HCT116 (cell line): Measurements from ENCODE around the gene HOXB9. TPM values are rescaled to one million over a fixed set of nuclear protein-coding genes. Genes with fewer than 3 reads are reported as not detected.

Experiments used
- ATAC-seq: fragments of 200-7000 bp; cut with Tn5 transposase; 2 replicates; pipeline ENCODE4 v1.9.1; 2020; ENCODE audit warnings: mild to moderate bottlenecking, moderate library complexity
- BruUV-seq: library from RNA; stranded (reverse); fragments of 400-500 nt; replicated peaks from 2 replicates; lab custom pipeline; 2021; lab: Mats Ljungman, UMichigan
- CTCF ChIA-PET: fragments of 300-600 bp; sonication (Branson Sonifier 250); formaldehyde crosslinking; loops from one replicate; lab custom pipeline; 2021; ENCODE audit warnings: antibody characterized with exemption; lab: Charles Lee
- POLR2A ChIA-PET: fragments of 300-600, 350-600 bp; sonication (Branson Sonifier 250); formaldehyde crosslinking; loops from one replicate; lab custom pipeline; 2021; ENCODE audit warnings: antibody characterized with exemption; lab: Charles Lee
- RAD21 ChIA-PET, 2 experiments: fragments of 300-600 bp; sonication (Branson Sonifier 250); formaldehyde crosslinking; loops; one replicate each; lab custom pipeline; 2023; ENCODE audit warnings: low total read pairs in 2 of 2; ENCODE audit not compliant: uncharacterized antibody in 2 of 2, unreplicated experiment in 2 of 2, low non-redundant PET in 1 of 2; lab: Charles Lee
- DNase-seq: peaks from one replicate; pipeline ENCODE4 v3.0.0-alpha.2; 2010; ENCODE audit warnings: low read depth, low spot score
- H2AFZ ChIP-seq: fragments of 200-600 bp; shearing (Covaris generic), sonication (generic); 2 replicates; pipeline ENCODE4 v1.6.1; 2017; ENCODE audit warnings: low read depth, mixed run types, mixed read lengths, antibody characterized with exemption, low read length; ENCODE audit not compliant: poor library complexity, severe bottlenecking
- H3K27ac ChIP-seq: 2 replicates; pipeline ENCODE4 v1.5.1; 2012; ENCODE audit warnings: low read depth, low read length
- H3K27me3 ChIP-seq: fragments of 200-600 bp; sonication (generic); 2 replicates; pipeline ENCODE4 v1.6.1; 2016; ENCODE audit warnings: mixed run types, low read length, mixed read lengths; ENCODE audit not compliant: insufficient read depth
- H3K36me3 ChIP-seq, 2 experiments: fragments of 200-500 bp in 1 of 2; fragments of 200-600 bp in 1 of 2; sonication (Bioruptor generic) in 1 of 2; sonication (generic) in 1 of 2; 2 replicates each; pipeline versions ENCODE4 v1.5.1 to v1.6.1; 2014 to 2016; ENCODE audit warnings: low read length in 2 of 2, inconsistent platforms in 1 of 2, mixed read lengths in 1 of 2, mixed run types in 1 of 2; ENCODE audit not compliant: insufficient read depth in 2 of 2, control insufficient read depth in 1 of 2
- H3K4me1 ChIP-seq, 2 experiments: fragments of 200-600 bp in 1 of 2; sonication (generic) in 1 of 2; 2 replicates each; pipeline versions ENCODE4 v1.5.1 to v1.6.1; 2012 to 2017; ENCODE audit warnings: low read length in 2 of 2, inconsistent platforms in 1 of 2, mild to moderate bottlenecking in 1 of 2, mixed read lengths in 1 of 2, mixed run types in 1 of 2, moderate library complexity in 1 of 2; ENCODE audit not compliant: insufficient read depth in 2 of 2, control insufficient read depth in 1 of 2
- H3K4me2 ChIP-seq: fragments of 200-600 bp; sonication (generic); 2 replicates; pipeline ENCODE4 v1.6.1; 2017; ENCODE audit warnings: mixed run types, low read length, mixed read lengths
- H3K4me3 ChIP-seq, 2 experiments: fragments of 200-600 bp in 1 of 2; sonication (generic) in 1 of 2; replicated peaks in 1 of 2; 2 replicates each; pipeline ENCODE4 v1.5.1; 2011 to 2016; ENCODE audit warnings: low read length in 2 of 2, control low read depth in 1 of 2, low read depth in 1 of 2, mild to moderate bottlenecking in 1 of 2, mixed read lengths in 1 of 2, mixed run types in 1 of 2
- H3K79me2 ChIP-seq: fragments of 200-600 bp; sonication (generic); 2 replicates; pipeline ENCODE4 v1.6.1; 2017; ENCODE audit warnings: mild to moderate bottlenecking, mixed run types, low read length, moderate library complexity, mixed read lengths; ENCODE audit not compliant: insufficient read depth
- H3K9ac ChIP-seq: fragments of 200-600 bp; sonication (generic); 2 replicates; pipeline ENCODE4 v1.6.1; 2016; ENCODE audit warnings: low read length, mixed read lengths
- H3K9me2 ChIP-seq: fragments of 200-600 bp; sonication (generic), shearing (Covaris generic); 2 replicates; pipeline ENCODE4 v1.6.1; 2017; ENCODE audit warnings: mixed run types, mild to moderate bottlenecking, moderate library complexity; ENCODE audit not compliant: insufficient read depth
- H3K9me3 ChIP-seq, 2 experiments: fragments of 200-500 bp in 1 of 2; fragments of 200-600 bp in 1 of 2; sonication (Bioruptor generic) in 1 of 2; sonication (generic) in 1 of 2; 2 replicates each; pipeline ENCODE4 v1.6.1; 2014 to 2017; ENCODE audit warnings: low read length in 2 of 2, mixed read lengths in 2 of 2, inconsistent platforms in 1 of 2, low read depth in 1 of 2, mild to moderate bottlenecking in 1 of 2, mixed run types in 1 of 2, moderate library complexity in 1 of 2; ENCODE audit not compliant: control insufficient read depth in 1 of 2, insufficient read depth in 1 of 2
- H4K20me1 ChIP-seq: fragments of 200-600 bp; sonication (generic), shearing (Covaris generic); 2 replicates; pipeline ENCODE4 v1.6.1; 2017; ENCODE audit warnings: mixed run types, mild to moderate bottlenecking, moderate library complexity; ENCODE audit not compliant: insufficient read depth
- CBX3 ChIP-seq: IDR thresholded peaks from 2 replicates; pipeline ENCODE4 v1.6.1; 2012; ENCODE audit warnings: low read depth
- EGR1 ChIP-seq: IDR thresholded peaks from 2 replicates; pipeline ENCODE4 v1.6.1; 2012; ENCODE audit warnings: low read depth
- ELF1 ChIP-seq: IDR thresholded peaks from 2 replicates; pipeline ENCODE4 v1.6.1; 2012; ENCODE audit warnings: low read depth, borderline replicate concordance
- EZH2 ChIP-seq: fragments of 200-600 bp; sonication (generic); IDR thresholded peaks from 2 replicates; pipeline ENCODE4 v1.6.1; 2017; ENCODE audit warnings: antibody characterized with exemption, mixed run types
- EZH2phosphoT487 ChIP-seq: fragments of 200-600 bp; IDR thresholded peaks from 2 replicates; pipeline ENCODE4 v1.6.1; 2018; ENCODE audit warnings: antibody characterized with exemption, borderline replicate concordance
- FOSL1 ChIP-seq: IDR thresholded peaks from 2 replicates; pipeline ENCODE4 v1.6.1; 2012; ENCODE audit warnings: low read depth
- JUND ChIP-seq: IDR thresholded peaks from 2 replicates; pipeline ENCODE4 v1.6.1; 2012
- POLR2A ChIP-seq: IDR thresholded peaks from 2 replicates; pipeline ENCODE4 v1.7.0; 2011; ENCODE audit warnings: borderline replicate concordance; ENCODE audit not compliant: insufficient read depth, insufficient read length; ENCODE audit errors: extremely low read depth
- POLR2AphosphoS5 ChIP-seq: IDR thresholded peaks from 2 replicates; pipeline ENCODE4 v1.6.1; 2011; ENCODE audit warnings: mild to moderate bottlenecking, low read depth, low read length, moderate library complexity
- RAD21 ChIP-seq: IDR thresholded peaks from 2 replicates; pipeline ENCODE4 v1.6.1; 2012; ENCODE audit warnings: low read depth, mild to moderate bottlenecking
- SIN3A ChIP-seq: IDR thresholded peaks from 2 replicates; pipeline ENCODE4 v1.6.1; 2012; ENCODE audit warnings: low read depth
- SP1 ChIP-seq: IDR thresholded peaks from 2 replicates; pipeline ENCODE4 v1.6.1; 2012; ENCODE audit warnings: low read depth
- SRF ChIP-seq: IDR thresholded peaks from 2 replicates; pipeline ENCODE4 v1.6.1; 2012; ENCODE audit warnings: low read depth
- TCF7L2 ChIP-seq: IDR thresholded peaks from 2 replicates; pipeline ENCODE4 v1.7.0; 2011; ENCODE audit warnings: borderline replicate concordance, inconsistent platforms; ENCODE audit not compliant: insufficient read depth, insufficient read length; ENCODE audit errors: extremely low read depth
- ZFX ChIP-seq: fragments of 450-650 bp; IDR thresholded peaks from 2 replicates; pipeline ENCODE4 v1.6.1; 2017
- ZNF274 ChIP-seq: fragments of 200-500 bp; sonication (Bioruptor generic); IDR thresholded peaks from 2 replicates; pipeline ENCODE4 v1.6.1; 2014; ENCODE audit warnings: mild to moderate bottlenecking, low read depth, low read length, inconsistent platforms
- intact Hi-C: fragments of 100-400 bp; cut with micrococcal nuclease; formaldehyde crosslinking; loops from 2 replicates; pipeline ENCODE4 v1.10.0; 2022
- total RNA-seq: library from RNA; stranded (reverse); gene quantifications from one replicate; pipeline ENCODE4 v1.2.1, GENCODE V29; 2021; ENCODE audit not compliant: unreplicated experiment
- TF ChIP-seq, protein P1 (sequence below): IDR thresholded peaks from 2 replicates; pipeline ENCODE4 v1.6.1; 2012; ENCODE audit warnings: low read depth
- TF ChIP-seq, protein P2 (sequence below), 3 experiments: fragments of 200-600 bp in 1 of 3; sonication (generic) in 1 of 3; IDR thresholded peaks in 2 of 3; conservative IDR thresholded peaks in 1 of 3; 2 replicates each; pipeline ENCODE4 v1.5.1; 2012 to 2017; ENCODE audit warnings: low read depth in 2 of 3, low read length in 2 of 3, antibody characterized with exemption in 1 of 3, borderline replicate concordance in 1 of 3, control low read depth in 1 of 3, mild to moderate bottlenecking in 1 of 3, mixed read lengths in 1 of 3, mixed run types in 1 of 3, moderate library complexity in 1 of 3; ENCODE audit not compliant: insufficient read depth in 1 of 3
- TF ChIP-seq, protein P3 (sequence below): IDR thresholded peaks from 2 replicates; pipeline ENCODE4 v1.6.1; 2012
- TF ChIP-seq, protein P4 (sequence below): IDR thresholded peaks from 2 replicates; pipeline ENCODE4 v1.6.1; 2012

HOXB9 gene
- total RNA-seq, 1 experiment from 2014 or later = 40.1 TPM

DNA sequence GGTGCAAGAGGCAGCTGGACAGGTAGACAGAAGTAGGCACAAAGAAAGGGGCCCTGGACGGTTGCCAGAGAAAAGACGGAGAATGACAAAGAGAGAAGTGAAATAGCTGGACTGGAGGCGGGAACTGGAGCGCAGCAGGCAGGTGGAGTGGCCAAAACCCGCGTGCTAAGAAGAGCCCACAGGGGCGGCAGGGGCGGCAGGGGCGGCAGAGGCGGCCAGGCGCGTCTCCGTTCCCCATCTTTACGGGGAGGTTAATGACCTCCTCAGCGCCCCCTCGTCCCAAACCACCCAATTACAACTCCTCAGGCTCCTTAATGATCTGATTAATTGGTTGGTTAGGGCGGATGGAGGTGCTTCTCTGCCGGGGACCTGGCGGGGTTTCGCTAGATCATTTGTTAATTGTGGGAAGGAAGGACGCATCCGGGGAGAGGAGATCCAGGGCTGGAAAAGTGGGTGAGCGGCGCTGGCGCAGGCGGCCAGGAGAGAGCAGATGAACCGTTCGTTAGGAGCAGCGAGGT lies 15.4 kb upstream of the HOXB9 start:
- ATAC-seq (no peak), DNase-seq (no peak)
- Histone ChIP-seq H2AFZ (no peak overlapping the region), H3K4me2 (no peak overlapping the region), H4K20me1 (no peaks in the 10 kb centered on the region), H3K36me3 (peaks cover 0 to 18% of the 10 kb centered on the region in 2 experiments; a peak in 1 of 4 replicates), H3K79me2 (peaks cover 100% of the 10 kb centered on the region), H3K27me3 (no peaks in the 10 kb centered on the region), H3K9me2 (no peaks in the 10 kb centered on the region), H3K4me1 (peaks cover 13 to 41% of the 10 kb centered on the region in 2 experiments; a peak in 3 of 4 replicates), H3K9me3 (no peaks in the 10 kb centered on the region), H3K9ac (no peak overlapping the region), H3K4me3 (no peak overlapping the region), H3K27ac (no peak overlapping the region)
- TF ChIP-seq SP1 = no peak
- no peak for TF ChIP-seq EZH2
- no peak for TF ChIP-seq SIN3A
- TF ChIP-seq ELF1 = no peak
- TF ChIP-seq ZNF274 = no peak
- TF ChIP-seq CBX3 = no peak
- TF ChIP-seq RAD21 = no peak
- TF ChIP-seq POLR2A = no peak
- TF ChIP-seq, protein P1, sequence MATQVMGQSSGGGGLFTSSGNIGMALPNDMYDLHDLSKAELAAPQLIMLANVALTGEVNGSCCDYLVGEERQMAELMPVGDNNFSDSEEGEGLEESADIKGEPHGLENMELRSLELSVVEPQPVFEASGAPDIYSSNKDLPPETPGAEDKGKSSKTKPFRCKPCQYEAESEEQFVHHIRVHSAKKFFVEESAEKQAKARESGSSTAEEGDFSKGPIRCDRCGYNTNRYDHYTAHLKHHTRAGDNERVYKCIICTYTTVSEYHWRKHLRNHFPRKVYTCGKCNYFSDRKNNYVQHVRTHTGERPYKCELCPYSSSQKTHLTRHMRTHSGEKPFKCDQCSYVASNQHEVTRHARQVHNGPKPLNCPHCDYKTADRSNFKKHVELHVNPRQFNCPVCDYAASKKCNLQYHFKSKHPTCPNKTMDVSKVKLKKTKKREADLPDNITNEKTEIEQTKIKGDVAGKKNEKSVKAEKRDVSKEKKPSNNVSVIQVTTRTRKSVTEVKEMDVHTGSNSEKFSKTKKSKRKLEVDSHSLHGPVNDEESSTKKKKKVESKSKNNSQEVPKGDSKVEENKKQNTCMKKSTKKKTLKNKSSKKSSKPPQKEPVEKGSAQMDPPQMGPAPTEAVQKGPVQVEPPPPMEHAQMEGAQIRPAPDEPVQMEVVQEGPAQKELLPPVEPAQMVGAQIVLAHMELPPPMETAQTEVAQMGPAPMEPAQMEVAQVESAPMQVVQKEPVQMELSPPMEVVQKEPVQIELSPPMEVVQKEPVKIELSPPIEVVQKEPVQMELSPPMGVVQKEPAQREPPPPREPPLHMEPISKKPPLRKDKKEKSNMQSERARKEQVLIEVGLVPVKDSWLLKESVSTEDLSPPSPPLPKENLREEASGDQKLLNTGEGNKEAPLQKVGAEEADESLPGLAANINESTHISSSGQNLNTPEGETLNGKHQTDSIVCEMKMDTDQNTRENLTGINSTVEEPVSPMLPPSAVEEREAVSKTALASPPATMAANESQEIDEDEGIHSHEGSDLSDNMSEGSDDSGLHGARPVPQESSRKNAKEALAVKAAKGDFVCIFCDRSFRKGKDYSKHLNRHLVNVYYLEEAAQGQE = no peak
- no peak for TF ChIP-seq EGR1
- TF ChIP-seq, protein P2, sequence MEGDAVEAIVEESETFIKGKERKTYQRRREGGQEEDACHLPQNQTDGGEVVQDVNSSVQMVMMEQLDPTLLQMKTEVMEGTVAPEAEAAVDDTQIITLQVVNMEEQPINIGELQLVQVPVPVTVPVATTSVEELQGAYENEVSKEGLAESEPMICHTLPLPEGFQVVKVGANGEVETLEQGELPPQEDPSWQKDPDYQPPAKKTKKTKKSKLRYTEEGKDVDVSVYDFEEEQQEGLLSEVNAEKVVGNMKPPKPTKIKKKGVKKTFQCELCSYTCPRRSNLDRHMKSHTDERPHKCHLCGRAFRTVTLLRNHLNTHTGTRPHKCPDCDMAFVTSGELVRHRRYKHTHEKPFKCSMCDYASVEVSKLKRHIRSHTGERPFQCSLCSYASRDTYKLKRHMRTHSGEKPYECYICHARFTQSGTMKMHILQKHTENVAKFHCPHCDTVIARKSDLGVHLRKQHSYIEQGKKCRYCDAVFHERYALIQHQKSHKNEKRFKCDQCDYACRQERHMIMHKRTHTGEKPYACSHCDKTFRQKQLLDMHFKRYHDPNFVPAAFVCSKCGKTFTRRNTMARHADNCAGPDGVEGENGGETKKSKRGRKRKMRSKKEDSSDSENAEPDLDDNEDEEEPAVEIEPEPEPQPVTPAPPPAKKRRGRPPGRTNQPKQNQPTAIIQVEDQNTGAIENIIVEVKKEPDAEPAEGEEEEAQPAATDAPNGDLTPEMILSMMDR (IDR thresholded peaks at IDR 0.05 in 2 of 3, conservative IDR thresholded peaks at IDR 0.05 in 1 of 3; ENCODE audit: borderline replicate concordance in 1 of 3, insufficient read depth in 1 of 3, low read depth in 2 of 3, low read length in 2 of 3) = no peak
- TF ChIP-seq, protein P3, sequence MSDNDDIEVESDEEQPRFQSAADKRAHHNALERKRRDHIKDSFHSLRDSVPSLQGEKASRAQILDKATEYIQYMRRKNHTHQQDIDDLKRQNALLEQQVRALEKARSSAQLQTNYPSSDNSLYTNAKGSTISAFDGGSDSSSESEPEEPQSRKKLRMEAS = no peak
- TF ChIP-seq POLR2AphosphoS5 = no peak
- TF ChIP-seq JUND = no peak
- TF ChIP-seq TCF7L2 = no peak
- TF ChIP-seq SRF = no peak
- TF ChIP-seq ZFX = no peak
- TF ChIP-seq, protein P4, sequence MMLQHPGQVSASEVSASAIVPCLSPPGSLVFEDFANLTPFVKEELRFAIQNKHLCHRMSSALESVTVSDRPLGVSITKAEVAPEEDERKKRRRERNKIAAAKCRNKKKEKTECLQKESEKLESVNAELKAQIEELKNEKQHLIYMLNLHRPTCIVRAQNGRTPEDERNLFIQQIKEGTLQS = no peak
- TF ChIP-seq EZH2phosphoT487 = no peak
- no peak for TF ChIP-seq FOSL1
- intact Hi-C loops = no loop called here
- CTCF ChIA-PET = interaction anchor here (0.7 to 2.7 kb wide), 2 partner anchors 16 to 237 kb away, joined by 3 to 7 read pairs; partner anchors contain the start of gene HOXB9
- POLR2A ChIA-PET = no interaction called here
- no TSS peak for BruUV-seq
- RAD21 ChIA-PET = no interaction called here
